ENCODE results near the gene COMMD1. TPM values are rescaled to one million over a fixed set of nuclear protein-coding genes. Genes with fewer than 3 reads are reported as not detected.
"Not testable (repeated sequence)": the region's sequence is repeated elsewhere in the genome, so short reads cannot be mapped to it uniquely, and the experiment has no call there.

Gene COMMD1
- total RNA-seq, 1 experiment from 2014 or later: 41.4 TPM

DNA sequence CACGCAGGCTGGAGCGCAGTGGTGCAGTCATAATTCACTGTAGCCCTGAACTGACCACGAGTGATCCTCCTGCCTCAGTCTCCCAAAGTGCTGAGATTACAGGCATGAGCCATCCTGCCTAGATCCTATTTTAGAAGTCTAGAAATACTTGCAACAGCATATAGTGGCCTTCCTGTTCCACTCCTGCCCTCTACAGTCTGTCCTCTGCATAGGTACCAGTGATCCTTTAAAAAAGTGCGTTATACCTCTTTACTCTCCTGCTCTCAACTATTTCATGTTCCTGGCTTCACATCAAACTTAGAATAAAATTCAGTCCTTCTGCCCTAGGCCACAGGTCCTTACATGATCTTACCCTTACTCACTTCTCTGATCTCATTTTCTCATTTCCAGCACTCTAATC lies 6.0 kb downstream of the COMMD1 start:
- BruUV-seq (replicated peaks): no TSS peak
- intact Hi-C loops (cut with micrococcal nuclease; ENCODE audit: unreplicated experiment): no loop called here

GRCh38 chr2:61914794-61915193 lies 9.3 kb downstream of the COMMD1 start:
- H3K27me3 ChIP-seq (replicated peaks; ENCODE audit: insufficient read depth, low read depth, low read length, poor library complexity); DNase-seq (ENCODE audit: low spot score); POLR2A ChIA-PET (ENCODE audit: low non-redundant PET); H3K4me1 ChIP-seq (ENCODE audit: insufficient read depth, low read length, poor library complexity, severe bottlenecking); BruUV-seq (replicated peaks); CTCF ChIA-PET; intact Hi-C loops (cut with micrococcal nuclease; ENCODE audit: unreplicated experiment); H3K36me3 ChIP-seq (ENCODE audit: insufficient read depth, low read length, poor library complexity, severe bottlenecking); H3K4me3 ChIP-seq (ENCODE audit: low read depth, low read length, poor library complexity, severe bottlenecking); H3K27ac ChIP-seq (ENCODE audit: low read depth, low read length, poor library complexity, severe bottlenecking); H3K9me3 ChIP-seq (ENCODE audit: low read depth, low read length, poor library complexity, severe bottlenecking): not testable (repeated sequence)

More for the DNA sequence above, 6.0 kb downstream of the COMMD1 start:
- no peak for DNase-seq (ENCODE audit: low spot score)
- CTCF ChIA-PET: no interaction called here
- Histone ChIP-seq H3K27ac (ENCODE audit: low read depth, low read length, poor library complexity, severe bottlenecking) (no peak overlapping the region), H3K27me3 (replicated peaks; ENCODE audit: insufficient read depth, low read depth, low read length, poor library complexity) (no peaks in the 10 kb centered on the region), H3K4me3 (ENCODE audit: low read depth, low read length, poor library complexity, severe bottlenecking) (no peak overlapping the region), H3K36me3 (ENCODE audit: insufficient read depth, low read length, poor library complexity, severe bottlenecking) (no peaks in the 10 kb centered on the region), H3K9me3 (ENCODE audit: low read depth, low read length, poor library complexity, severe bottlenecking) (no peaks in the 10 kb centered on the region), H3K4me1 (ENCODE audit: insufficient read depth, low read length, poor library complexity, severe bottlenecking) (no peaks in the 10 kb centered on the region)
- POLR2A ChIA-PET (ENCODE audit: low non-redundant PET): no interaction called here
- TF ChIP-seq CTCF (conservative IDR thresholded peaks at IDR 0.05; ENCODE audit: low read depth, low read length) (peak; percentile 43), EZH2 (IDR thresholded peaks at IDR 0.05; ENCODE audit: borderline replicate concordance, low read depth, low read length, poor library complexity, severe bottlenecking) (no peak)

GRCh38 chr2:61920548-61920947 lies 15.1 kb downstream of the COMMD1 start:
- intact Hi-C loops (cut with micrococcal nuclease; ENCODE audit: unreplicated experiment): loop anchor here (10.0 kb wide), 1 partner anchor 854 kb away; no protein-coding TSS in a partner anchor
- H3K36me3 ChIP-seq (ENCODE audit: insufficient read depth, low read length, poor library complexity, severe bottlenecking): no peaks in the 10 kb centered on the region
- no peak overlapping the region for H3K4me3 ChIP-seq (ENCODE audit: low read depth, low read length, poor library complexity, severe bottlenecking)
- no peaks in the 10 kb centered on the region for H3K27me3 ChIP-seq (replicated peaks; ENCODE audit: insufficient read depth, low read depth, low read length, poor library complexity)
- ChIA-PET CTCF (no interaction called here), POLR2A (ENCODE audit: low non-redundant PET) (no interaction called here)
- no TSS peak for BruUV-seq (replicated peaks)
- H3K9me3 ChIP-seq (ENCODE audit: low read depth, low read length, poor library complexity, severe bottlenecking): no peaks in the 10 kb centered on the region
- DNase-seq (ENCODE audit: low spot score): no peak
- TF ChIP-seq CTCF (conservative IDR thresholded peaks at IDR 0.05; ENCODE audit: low read depth, low read length) (no peak), EZH2 (IDR thresholded peaks at IDR 0.05; ENCODE audit: borderline replicate concordance, low read depth, low read length, poor library complexity, severe bottlenecking) (no peak)
- no peaks in the 10 kb centered on the region for H3K4me1 ChIP-seq (ENCODE audit: insufficient read depth, low read length, poor library complexity, severe bottlenecking)
- H3K27ac ChIP-seq (ENCODE audit: low read depth, low read length, poor library complexity, severe bottlenecking): no peak overlapping the region

- ChIA-PET POLR2A (ENCODE audit: low non-redundant PET) (no interaction called here), CTCF (no interaction called here)
- Histone ChIP-seq H3K36me3 (ENCODE audit: insufficient read depth, low read length, poor library complexity, severe bottlenecking) (no peaks in the 10 kb centered on the region), H3K4me1 (ENCODE audit: insufficient read depth, low read length, poor library complexity, severe bottlenecking) (no peaks in the 10 kb centered on the region), H3K27me3 (replicated peaks; ENCODE audit: insufficient read depth, low read depth, low read length, poor library complexity) (no peaks in the 10 kb centered on the region), H3K9me3 (ENCODE audit: low read depth, low read length, poor library complexity, severe bottlenecking) (no peaks in the 10 kb centered on the region), H3K27ac (ENCODE audit: low read depth, low read length, poor library complexity, severe bottlenecking) (no peak overlapping the region), H3K4me3 (ENCODE audit: low read depth, low read length, poor library complexity, severe bottlenecking) (no peak overlapping the region)
- intact Hi-C loops (cut with micrococcal nuclease; ENCODE audit: unreplicated experiment): loop anchor here (10.0 kb wide), 1 partner anchor 852 kb away; no protein-coding TSS in a partner anchor
- TF ChIP-seq EZH2 (IDR thresholded peaks at IDR 0.05; ENCODE audit: borderline replicate concordance, low read depth, low read length, poor library complexity, severe bottlenecking) (no peak), CTCF (conservative IDR thresholded peaks at IDR 0.05; ENCODE audit: low read depth, low read length) (no peak)
- DNase-seq (ENCODE audit: low spot score): no peak
- no TSS peak for BruUV-seq (replicated peaks)
These were observed 17.2 kb downstream of the COMMD1 start for GRCh38 chr2:61922714-61923113.

All from A673 (cell line).